T-helper 2 cell treated with Interferon-gamma antibody and Interleukin-4, amounts not matched to agents 100 ng/mL and 5 ng/mL, for 36 hours (primary cell): ENCODE results near the gene NUBP1. TPM values are rescaled to one million over a fixed set of nuclear protein-coding genes. Genes with fewer than 3 reads are reported as not detected.

Source experiments
- intact Hi-C: fragments of 100-400 bp; cut with micrococcal nuclease; formaldehyde crosslinking; loops from one replicate; pipeline ENCODE4 v1.15.1; 2023
- total RNA-seq: library from RNA; stranded (reverse); gene quantifications from 2 replicates; pipeline ENCODE4 v1.2.3, GENCODE V29; 2022

Gene NUBP1
- total RNA-seq: 34.3 TPM in 2 replicates

DNA sequence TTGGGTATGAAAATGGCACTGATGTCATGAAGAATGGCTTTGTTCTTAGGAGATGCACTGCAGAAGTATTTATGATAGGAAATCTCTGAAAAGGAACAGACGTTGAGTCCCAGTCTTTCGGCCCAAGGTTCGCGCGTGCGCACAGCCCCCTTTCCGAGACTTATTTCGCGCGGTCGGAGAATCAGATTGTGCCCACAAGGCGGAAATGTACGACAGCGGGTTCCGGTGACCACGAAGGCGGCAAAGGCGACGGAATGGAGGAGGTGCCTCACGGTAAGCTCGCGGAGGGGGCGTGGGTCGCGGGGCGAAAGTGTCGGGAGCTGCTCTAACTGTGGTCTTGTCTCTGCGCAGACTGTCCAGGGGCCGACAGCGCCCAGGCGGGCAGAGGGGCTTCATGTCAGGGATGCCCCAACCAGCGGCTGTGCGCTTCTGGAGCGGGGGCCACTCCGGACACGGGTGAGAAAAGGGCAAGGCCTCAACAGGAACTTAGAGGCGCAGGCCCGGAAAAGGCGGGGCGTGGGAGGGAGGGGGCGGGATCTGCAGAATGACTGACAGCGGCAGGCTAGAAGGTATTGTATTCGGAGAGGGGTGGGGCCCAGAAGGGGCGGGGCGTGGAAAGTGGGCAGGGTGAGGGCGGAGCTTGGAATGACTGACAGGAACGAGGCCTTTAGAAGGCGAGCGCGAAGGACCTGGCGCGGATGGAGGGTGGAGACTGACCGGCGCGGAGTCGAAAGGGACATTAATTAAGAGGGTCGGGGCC lies at the start of gene NUBP1:
NUBP1 (plus strand) TSS at position 233 of the 760 bp plus-strand sequence; CDS start at position 255, 22 bp downstream.
- intact Hi-C loops: loop anchor here (1.0 to 10.0 kb wide), 8 partner anchors 133 to 1949 kb away; partner anchors contain the start of genes ATF7IP2, CIITA, CLEC16A and GSPT1

DNA sequence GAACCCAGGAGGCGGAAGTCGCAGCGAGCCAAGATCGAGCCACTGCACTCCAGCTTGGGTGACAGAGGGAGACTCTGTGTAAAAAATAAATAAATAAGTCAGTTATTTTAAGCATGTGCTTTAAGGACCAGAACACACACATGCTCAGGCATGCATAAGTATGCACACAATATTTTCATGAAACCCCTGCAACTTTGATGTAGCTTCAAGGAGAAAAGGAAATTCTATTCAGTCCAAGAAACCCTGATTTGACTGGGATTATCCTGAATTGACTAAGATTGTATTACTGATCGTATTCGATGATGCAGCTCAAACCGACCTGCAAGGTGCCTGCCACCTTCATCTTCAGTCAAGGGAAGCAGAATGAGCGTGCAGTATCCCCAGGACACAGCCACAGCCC lies 49.8 kb upstream of the NUBP1 start:
- intact Hi-C loops: no loop called here

- intact Hi-C loops: no loop called here
Measured at GRCh38 chr16:10694306-10694705, 49.3 kb upstream of the NUBP1 start.

GRCh38 chr16:10694830-10695229 lies 48.8 kb upstream of the NUBP1 start, which contains the start of gene TEKT5:
TEKT5 (minus strand) TSS chr16:10694930; CDS start chr16:10694873, 57 bp downstream.
- intact Hi-C loops: no loop called here

GRCh38 chr16:10699756-10700155 lies 43.9 kb upstream of the NUBP1 start:
- intact Hi-C loops: no loop called here

GRCh38 chr16:10708969-10709368 lies 34.7 kb upstream of the NUBP1 start:
- intact Hi-C loops: no loop called here

GRCh38 chr16:10728003-10728887 lies 15.4 kb upstream of the NUBP1 start:
- intact Hi-C loops: no loop called here

- intact Hi-C loops: no loop called here
Measured at GRCh38 chr16:10729104-10730048, 14.3 kb upstream of the NUBP1 start.

GRCh38 chr16:10731790-10732189 lies 11.9 kb upstream of the NUBP1 start:
- intact Hi-C loops: no loop called here

- intact Hi-C loops: loop anchor here (1.0 to 2.0 kb wide), 5 partner anchors 69 to 480 kb away; no protein-coding TSS in a partner anchor
Measured at GRCh38 chr16:10737068-10737625, 6.5 kb upstream of the NUBP1 start.

GRCh38 chr16:10738231-10739077 lies 5.2 kb upstream of the NUBP1 start:
- intact Hi-C loops: no loop called here

DNA sequence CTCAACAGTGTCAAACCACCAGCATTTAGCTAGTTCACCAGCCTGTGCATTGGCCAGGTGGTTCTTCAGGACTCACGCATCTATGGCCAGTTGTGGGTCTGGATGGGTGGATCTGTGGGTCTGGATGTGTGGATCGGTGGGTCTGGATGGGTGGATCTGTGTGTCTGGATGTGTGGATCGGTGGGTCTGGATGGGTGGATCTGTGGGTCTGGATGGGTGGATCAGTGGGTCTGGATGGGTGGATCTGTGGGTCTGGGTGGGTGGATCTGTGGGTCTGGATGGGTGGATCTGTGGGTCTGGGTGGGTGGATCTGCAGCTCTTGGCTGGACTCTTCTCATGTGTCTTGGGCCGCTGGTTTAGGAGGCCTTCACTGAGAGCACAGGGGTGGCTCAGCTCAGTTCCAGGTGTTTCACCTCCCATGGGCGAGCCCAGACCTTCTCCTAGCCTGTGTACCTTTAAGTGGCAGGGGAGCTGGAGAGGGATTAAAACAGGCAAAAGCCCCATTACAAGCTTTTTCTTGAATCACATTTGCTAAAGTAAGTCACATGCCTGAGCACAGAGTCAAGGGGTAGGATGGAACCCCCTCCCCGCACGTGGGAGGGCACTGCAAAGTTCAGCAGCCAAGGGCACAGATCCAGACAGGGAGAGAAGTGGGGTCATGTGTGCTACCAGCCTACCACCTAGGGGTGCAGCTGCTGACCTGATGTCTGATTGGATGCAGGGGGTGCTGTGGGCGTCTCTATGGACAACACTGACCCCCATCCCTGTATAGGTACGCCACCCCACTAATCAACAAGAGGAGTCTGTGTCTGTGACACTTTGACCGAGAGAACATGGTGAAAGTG lies 3.4 kb upstream of the NUBP1 start:
- intact Hi-C loops: loop anchor here (5.0 to 10.0 kb wide), 4 partner anchors 353 to 1945 kb away; partner anchors contain the start of genes ATF7IP2, GSPT1, PMM2 and TMEM186

GRCh38 chr16:10740845-10741208 lies 2.8 kb upstream of the NUBP1 start:
- intact Hi-C loops: loop anchor here (5.0 to 10.0 kb wide), 4 partner anchors 354 to 1946 kb away; partner anchors contain the start of genes ATF7IP2, GSPT1, PMM2 and TMEM186

- intact Hi-C loops: loop anchor here (5.0 to 10.0 kb wide), 4 partner anchors 354 to 1946 kb away; partner anchors contain the start of genes ATF7IP2, GSPT1, PMM2 and TMEM186
Measured at GRCh38 chr16:10741249-10741648, 2.4 kb upstream of the NUBP1 start.

GRCh38 chr16:10741844-10742243 lies 1.8 kb upstream of the NUBP1 start:
- intact Hi-C loops: loop anchor here (5.0 to 10.0 kb wide), 4 partner anchors 355 to 1947 kb away; partner anchors contain the start of genes ATF7IP2, GSPT1, PMM2 and TMEM186

DNA sequence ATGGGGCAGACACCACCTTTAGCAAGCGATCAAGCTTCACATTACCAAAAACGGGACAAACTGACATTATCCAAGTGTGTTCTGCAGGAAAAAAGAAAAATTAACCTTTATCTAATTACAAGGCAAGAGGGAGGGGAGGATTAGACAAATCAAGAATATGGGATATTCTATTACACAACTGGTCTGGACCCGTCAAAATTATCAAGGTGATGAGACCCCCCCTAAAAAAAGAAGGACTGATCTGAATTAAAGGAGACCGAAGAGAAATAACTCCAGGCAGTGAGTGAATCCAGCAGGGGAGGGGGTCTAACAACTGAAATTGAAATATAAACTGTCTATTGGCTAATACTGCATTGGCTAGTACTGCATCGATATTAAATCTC lies 424 bp upstream of the NUBP1 start:
- intact Hi-C loops: loop anchor here (5.0 to 10.0 kb wide), 4 partner anchors 356 to 1948 kb away; partner anchors contain the start of genes ATF7IP2, GSPT1, PMM2 and TMEM186

GRCh38 chr16:10744370-10745030 lies 858 bp downstream of the NUBP1 start:
- intact Hi-C loops: loop anchor here (1.0 to 10.0 kb wide), 8 partner anchors 132 to 1950 kb away; partner anchors contain the start of genes ATF7IP2, CIITA, CLEC16A and GSPT1
